SK-N-SH treated with all-trans-retinoic acid at 6 μM for 48 hours (cell line): ENCODE measurements around the gene KLRF2.

ENCODE experiments used
- ATAC-seq: fragments of 200-7000 bp; cut with Tn5 transposase; 3 replicates; pipeline ENCODE4 v1.9.1; 2020; ENCODE audit warnings: mild to moderate bottlenecking, moderate library complexity
- ARNTL ChIP-seq: fragments of 450-650 bp; formaldehyde crosslinking; IDR thresholded peaks from 2 replicates; pipeline ENCODE4 v1.5.0; 2020; ENCODE audit warnings: low read depth, mild to moderate bottlenecking, moderate library complexity, borderline replicate concordance
- BACH2 ChIP-seq: fragments of 250-450 bp; sonication (Bioruptor Pico); IDR thresholded peaks from 2 replicates; pipeline ENCODE4 v1.9.0; 2021; ENCODE audit warnings: mild to moderate bottlenecking, borderline replicate concordance
- CSDC2 ChIP-seq: fragments of 250-450 bp; sonication (Bioruptor Pico); IDR thresholded peaks from 2 replicates; pipeline ENCODE4 v1.5.0; 2020; ENCODE audit warnings: mild to moderate bottlenecking, moderate library complexity
- ESRRG ChIP-seq: fragments of 250-450 bp; sonication (Bioruptor Pico); IDR thresholded peaks from 2 replicates; pipeline ENCODE4 v1.6.1; 2021; ENCODE audit warnings: mild to moderate bottlenecking
- GLIS3 ChIP-seq: fragments of 250-450 bp; sonication (Bioruptor Pico); IDR thresholded peaks from 2 replicates; pipeline ENCODE4 v1.5.0; 2020; ENCODE audit warnings: mild to moderate bottlenecking, moderate library complexity
- ISL1 ChIP-seq: fragments of 250-450 bp; sonication (Bioruptor Pico); IDR thresholded peaks from 2 replicates; pipeline ENCODE4 v2.1.2; 2022; ENCODE audit warnings: mild to moderate bottlenecking, moderate library complexity
- OSR1 ChIP-seq: fragments of 250-450 bp; sonication (Bioruptor Pico); IDR thresholded peaks from 2 replicates; pipeline ENCODE4 v1.8.0; 2022; ENCODE audit warnings: moderate library complexity, mild to moderate bottlenecking, inconsistent platforms
- PPARA ChIP-seq: fragments of 250-450 bp; sonication (Bioruptor Pico); IDR thresholded peaks from 2 replicates; pipeline ENCODE4 v1.5.0; 2020; ENCODE audit warnings: mild to moderate bottlenecking, borderline replicate concordance
- RARB ChIP-seq: fragments of 250-450 bp; sonication (Bioruptor Pico); IDR thresholded peaks from 2 replicates; pipeline ENCODE4 v1.8.0; 2021; ENCODE audit warnings: mild to moderate bottlenecking, moderate library complexity
- SNAI2 ChIP-seq: fragments of 250-450 bp; sonication (Bioruptor Pico); IDR thresholded peaks from 2 replicates; pipeline ENCODE4 v1.5.0; 2020; ENCODE audit warnings: mild to moderate bottlenecking, moderate library complexity
- TCF4 ChIP-seq: fragments of 250-450 bp; sonication (Bioruptor Pico); IDR thresholded peaks from 2 replicates; pipeline ENCODE4 v1.8.0; 2021; ENCODE audit warnings: mild to moderate bottlenecking, moderate library complexity, borderline replicate concordance
- TOX ChIP-seq: fragments of 250-450 bp; sonication (Bioruptor Pico); IDR thresholded peaks from 2 replicates; pipeline ENCODE4 v1.8.0; 2021; ENCODE audit warnings: mild to moderate bottlenecking, moderate library complexity, borderline replicate concordance
- ZC3H10 ChIP-seq: fragments of 250-450 bp; sonication (Bioruptor Pico); IDR thresholded peaks from 2 replicates; pipeline ENCODE4 v1.5.1; 2021; ENCODE audit warnings: mild to moderate bottlenecking, moderate library complexity
- ZFP3 ChIP-seq: fragments of 250-450 bp; sonication (Bioruptor Pico); IDR thresholded peaks from 2 replicates; pipeline ENCODE4 v1.5.0; 2020; ENCODE audit warnings: mild to moderate bottlenecking, moderate library complexity
- ZFP30 ChIP-seq: fragments of 450-650 bp; formaldehyde crosslinking; IDR thresholded peaks from 2 replicates; pipeline ENCODE4 v1.5.0; 2022; ENCODE audit warnings: mild to moderate bottlenecking, moderate library complexity
- ZNF565 ChIP-seq: fragments of 450-650 bp; formaldehyde crosslinking; conservative IDR thresholded peaks from 2 replicates; pipeline ENCODE4 v1.5.0; 2020; ENCODE audit warnings: low read depth, mild to moderate bottlenecking, moderate library complexity
- ZNF70 ChIP-seq: fragments of 450-650 bp; formaldehyde crosslinking; IDR thresholded peaks from 2 replicates; pipeline ENCODE4 v1.5.0; 2020; ENCODE audit warnings: mild to moderate bottlenecking, moderate library complexity
- ZNF8 ChIP-seq: fragments of 450-650 bp; formaldehyde crosslinking; IDR thresholded peaks from 2 replicates; pipeline ENCODE4 v1.5.0; 2020; ENCODE audit warnings: mild to moderate bottlenecking, moderate library complexity
- TF ChIP-seq, protein P1 (sequence below): fragments of 250-450 bp; sonication (Bioruptor Pico); IDR thresholded peaks from 2 replicates; pipeline ENCODE4 v1.8.0; 2020; ENCODE audit warnings: mild to moderate bottlenecking, moderate library complexity, borderline replicate concordance
- TF ChIP-seq, protein P2 (sequence below): fragments of 250-450 bp; sonication (Bioruptor Pico); IDR thresholded peaks from 2 replicates; pipeline ENCODE4 v1.5.1; 2020; ENCODE audit warnings: low read depth, mild to moderate bottlenecking, moderate library complexity
- TF ChIP-seq, protein P3 (sequence below): fragments of 250-450 bp; sonication (Bioruptor Pico); IDR thresholded peaks from 2 replicates; pipeline ENCODE4 v1.8.0; 2021; ENCODE audit warnings: low read depth, mild to moderate bottlenecking, moderate library complexity, borderline replicate concordance
- TF ChIP-seq, protein P4 (sequence below): fragments of 250-450 bp; sonication (Bioruptor Pico); IDR thresholded peaks from 2 replicates; pipeline ENCODE4 v1.5.1; 2021; ENCODE audit warnings: mild to moderate bottlenecking, moderate library complexity
- TF ChIP-seq, protein P5 (sequence below): fragments of 250-450 bp; sonication (Bioruptor Pico); IDR thresholded peaks from 2 replicates; pipeline ENCODE4 v1.5.0; 2020; ENCODE audit warnings: mild to moderate bottlenecking, moderate library complexity

Gene KLRF2

DNA sequence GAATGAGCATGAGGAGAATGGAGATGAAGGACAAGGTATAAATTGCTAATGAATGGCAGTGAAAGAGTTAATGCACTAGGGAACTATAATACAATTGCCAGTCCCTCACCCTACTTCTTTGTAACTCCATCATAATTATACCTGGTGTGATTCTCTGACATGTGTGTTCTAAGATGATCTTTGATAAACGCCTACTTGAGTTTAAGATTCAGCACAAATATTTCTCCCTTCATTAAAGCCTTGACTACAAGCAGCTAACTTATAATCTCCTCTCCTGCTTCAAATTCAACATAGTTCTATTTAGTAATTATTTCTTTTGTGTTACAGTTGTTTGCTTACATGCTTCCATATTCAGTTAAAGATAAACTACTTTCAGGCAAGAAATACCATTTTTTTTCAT lies 60.5 kb downstream of the KLRF2 start:
- TF ChIP-seq, protein P1, sequence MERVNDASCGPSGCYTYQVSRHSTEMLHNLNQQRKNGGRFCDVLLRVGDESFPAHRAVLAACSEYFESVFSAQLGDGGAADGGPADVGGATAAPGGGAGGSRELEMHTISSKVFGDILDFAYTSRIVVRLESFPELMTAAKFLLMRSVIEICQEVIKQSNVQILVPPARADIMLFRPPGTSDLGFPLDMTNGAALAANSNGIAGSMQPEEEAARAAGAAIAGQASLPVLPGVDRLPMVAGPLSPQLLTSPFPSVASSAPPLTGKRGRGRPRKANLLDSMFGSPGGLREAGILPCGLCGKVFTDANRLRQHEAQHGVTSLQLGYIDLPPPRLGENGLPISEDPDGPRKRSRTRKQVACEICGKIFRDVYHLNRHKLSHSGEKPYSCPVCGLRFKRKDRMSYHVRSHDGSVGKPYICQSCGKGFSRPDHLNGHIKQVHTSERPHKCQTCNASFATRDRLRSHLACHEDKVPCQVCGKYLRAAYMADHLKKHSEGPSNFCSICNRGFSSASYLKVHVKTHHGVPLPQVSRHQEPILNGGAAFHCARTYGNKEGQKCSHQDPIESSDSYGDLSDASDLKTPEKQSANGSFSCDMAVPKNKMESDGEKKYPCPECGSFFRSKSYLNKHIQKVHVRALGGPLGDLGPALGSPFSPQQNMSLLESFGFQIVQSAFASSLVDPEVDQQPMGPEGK: no peak
- TF ChIP-seq PPARA (CRISPR knock-in tag) (no peak), ZNF70 (no peak), ISL1 (CRISPR knock-in tag) (no peak), ZFP3 (CRISPR knock-in tag) (no peak), BACH2 (CRISPR knock-in tag) (no peak), ZC3H10 (CRISPR knock-in tag) (no peak), RARB (CRISPR knock-in tag) (no peak), ZNF8 (no peak), ESRRG (no peak), CSDC2 (CRISPR knock-in tag) (no peak), OSR1 (CRISPR knock-in tag) (no peak), TOX (CRISPR knock-in tag) (no peak), GLIS3 (CRISPR knock-in tag) (no peak)
- TF ChIP-seq, protein P2, sequence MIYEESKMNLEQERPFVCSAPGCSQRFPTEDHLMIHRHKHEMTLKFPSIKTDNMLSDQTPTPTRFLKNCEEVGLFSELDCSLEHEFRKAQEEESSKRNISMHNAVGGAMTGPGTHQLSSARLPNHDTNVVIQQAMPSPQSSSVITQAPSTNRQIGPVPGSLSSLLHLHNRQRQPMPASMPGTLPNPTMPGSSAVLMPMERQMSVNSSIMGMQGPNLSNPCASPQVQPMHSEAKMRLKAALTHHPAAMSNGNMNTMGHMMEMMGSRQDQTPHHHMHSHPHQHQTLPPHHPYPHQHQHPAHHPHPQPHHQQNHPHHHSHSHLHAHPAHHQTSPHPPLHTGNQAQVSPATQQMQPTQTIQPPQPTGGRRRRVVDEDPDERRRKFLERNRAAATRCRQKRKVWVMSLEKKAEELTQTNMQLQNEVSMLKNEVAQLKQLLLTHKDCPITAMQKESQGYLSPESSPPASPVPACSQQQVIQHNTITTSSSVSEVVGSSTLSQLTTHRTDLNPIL (CRISPR knock-in tag): no peak
- TF ChIP-seq, protein P3, sequence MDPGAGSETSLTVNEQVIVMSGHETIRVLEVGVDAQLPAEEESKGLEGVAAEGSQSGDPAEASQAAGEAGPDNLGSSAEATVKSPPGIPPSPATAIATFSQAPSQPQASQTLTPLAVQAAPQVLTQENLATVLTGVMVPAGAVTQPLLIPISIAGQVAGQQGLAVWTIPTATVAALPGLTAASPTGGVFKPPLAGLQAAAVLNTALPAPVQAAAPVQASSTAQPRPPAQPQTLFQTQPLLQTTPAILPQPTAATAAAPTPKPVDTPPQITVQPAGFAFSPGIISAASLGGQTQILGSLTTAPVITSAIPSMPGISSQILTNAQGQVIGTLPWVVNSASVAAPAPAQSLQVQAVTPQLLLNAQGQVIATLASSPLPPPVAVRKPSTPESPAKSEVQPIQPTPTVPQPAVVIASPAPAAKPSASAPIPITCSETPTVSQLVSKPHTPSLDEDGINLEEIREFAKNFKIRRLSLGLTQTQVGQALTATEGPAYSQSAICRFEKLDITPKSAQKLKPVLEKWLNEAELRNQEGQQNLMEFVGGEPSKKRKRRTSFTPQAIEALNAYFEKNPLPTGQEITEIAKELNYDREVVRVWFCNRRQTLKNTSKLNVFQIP (CRISPR knock-in tag): no peak
- TF ChIP-seq, protein P4, sequence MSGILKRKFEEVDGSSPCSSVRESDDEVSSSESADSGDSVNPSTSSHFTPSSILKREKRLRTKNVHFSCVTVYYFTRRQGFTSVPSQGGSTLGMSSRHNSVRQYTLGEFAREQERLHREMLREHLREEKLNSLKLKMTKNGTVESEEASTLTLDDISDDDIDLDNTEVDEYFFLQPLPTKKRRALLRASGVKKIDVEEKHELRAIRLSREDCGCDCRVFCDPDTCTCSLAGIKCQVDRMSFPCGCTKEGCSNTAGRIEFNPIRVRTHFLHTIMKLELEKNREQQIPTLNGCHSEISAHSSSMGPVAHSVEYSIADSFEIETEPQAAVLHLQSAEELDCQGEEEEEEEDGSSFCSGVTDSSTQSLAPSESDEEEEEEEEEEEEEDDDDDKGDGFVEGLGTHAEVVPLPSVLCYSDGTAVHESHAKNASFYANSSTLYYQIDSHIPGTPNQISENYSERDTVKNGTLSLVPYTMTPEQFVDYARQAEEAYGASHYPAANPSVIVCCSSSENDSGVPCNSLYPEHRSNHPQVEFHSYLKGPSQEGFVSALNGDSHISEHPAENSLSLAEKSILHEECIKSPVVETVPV (CRISPR knock-in tag): no peak
- ATAC-seq: no peak

DNA sequence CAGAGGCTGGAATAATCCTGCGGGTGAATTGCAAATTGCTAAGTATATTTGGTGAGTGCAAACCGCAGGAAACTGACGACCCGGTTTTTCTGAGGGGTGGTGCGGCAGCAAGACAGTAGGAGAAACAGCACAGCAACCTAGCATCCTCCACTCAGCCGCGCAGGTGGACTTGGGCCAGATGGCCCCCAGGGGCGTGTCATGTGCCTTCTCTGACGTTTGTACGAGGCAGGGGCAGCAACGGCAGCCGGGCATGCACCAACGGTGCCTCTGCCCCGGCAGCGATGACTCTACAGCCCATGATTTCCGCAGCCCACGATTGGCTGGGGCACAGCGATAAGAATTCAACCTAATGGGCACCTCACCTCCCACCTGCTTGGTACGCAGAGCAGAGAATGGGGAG lies 62.0 kb downstream of the KLRF2 start:
- ATAC-seq: no peak
- TF ChIP-seq TCF4 (CRISPR knock-in tag) (no peak), RARB (CRISPR knock-in tag) (no peak), ARNTL (CRISPR knock-in tag) (no peak), BACH2 (CRISPR knock-in tag) (no peak), OSR1 (CRISPR knock-in tag) (no peak), GLIS3 (CRISPR knock-in tag) (no peak), ZFP30 (CRISPR knock-in tag) (no peak), ZNF565 (CRISPR knock-in tag) (no peak), ESRRG (no peak), ZFP3 (CRISPR knock-in tag) (no peak), SNAI2 (CRISPR knock-in tag) (no peak), CSDC2 (CRISPR knock-in tag) (no peak), PPARA (CRISPR knock-in tag) (no peak)
- TF ChIP-seq, protein P3 (CRISPR knock-in tag): no peak
- TF ChIP-seq, protein P1: no peak
- TF ChIP-seq, protein P5, sequence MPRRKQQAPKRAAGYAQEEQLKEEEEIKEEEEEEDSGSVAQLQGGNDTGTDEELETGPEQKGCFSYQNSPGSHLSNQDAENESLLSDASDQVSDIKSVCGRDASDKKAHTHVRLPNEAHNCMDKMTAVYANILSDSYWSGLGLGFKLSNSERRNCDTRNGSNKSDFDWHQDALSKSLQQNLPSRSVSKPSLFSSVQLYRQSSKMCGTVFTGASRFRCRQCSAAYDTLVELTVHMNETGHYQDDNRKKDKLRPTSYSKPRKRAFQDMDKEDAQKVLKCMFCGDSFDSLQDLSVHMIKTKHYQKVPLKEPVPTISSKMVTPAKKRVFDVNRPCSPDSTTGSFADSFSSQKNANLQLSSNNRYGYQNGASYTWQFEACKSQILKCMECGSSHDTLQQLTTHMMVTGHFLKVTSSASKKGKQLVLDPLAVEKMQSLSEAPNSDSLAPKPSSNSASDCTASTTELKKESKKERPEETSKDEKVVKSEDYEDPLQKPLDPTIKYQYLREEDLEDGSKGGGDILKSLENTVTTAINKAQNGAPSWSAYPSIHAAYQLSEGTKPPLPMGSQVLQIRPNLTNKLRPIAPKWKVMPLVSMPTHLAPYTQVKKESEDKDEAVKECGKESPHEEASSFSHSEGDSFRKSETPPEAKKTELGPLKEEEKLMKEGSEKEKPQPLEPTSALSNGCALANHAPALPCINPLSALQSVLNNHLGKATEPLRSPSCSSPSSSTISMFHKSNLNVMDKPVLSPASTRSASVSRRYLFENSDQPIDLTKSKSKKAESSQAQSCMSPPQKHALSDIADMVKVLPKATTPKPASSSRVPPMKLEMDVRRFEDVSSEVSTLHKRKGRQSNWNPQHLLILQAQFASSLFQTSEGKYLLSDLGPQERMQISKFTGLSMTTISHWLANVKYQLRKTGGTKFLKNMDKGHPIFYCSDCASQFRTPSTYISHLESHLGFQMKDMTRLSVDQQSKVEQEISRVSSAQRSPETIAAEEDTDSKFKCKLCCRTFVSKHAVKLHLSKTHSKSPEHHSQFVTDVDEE (CRISPR knock-in tag): no peak
- TF ChIP-seq, protein P4 (CRISPR knock-in tag): no peak
- TF ChIP-seq, protein P2 (CRISPR knock-in tag): no peak
